Liver (tissue), 9 donors: ENCODE results near the gene SH3RF3. TPM values are rescaled to one million over a fixed set of nuclear protein-coding genes. Genes with fewer than 3 reads are reported as not detected.

Experiments
- DNase-seq: peaks from one replicate; pipeline ENCODE4 v3.0.0-alpha.2; 2017; ENCODE audit warnings: low spot score
- H3K27ac ChIP-seq, 2 donors: one replicate each; pipeline ENCODE4 v1.7.0; 2013; ENCODE audit warnings: inconsistent platforms in 2 of 2, low read length in 2 of 2, control low read depth in 1 of 2, low read depth in 1 of 2, mild to moderate bottlenecking in 1 of 2
- H3K27me3 ChIP-seq, 4 donors: one replicate each; pipeline versions ENCODE4 v1.6.1 to v1.7.0; 2013; ENCODE audit warnings: low read length in 3 of 4, inconsistent platforms in 1 of 4, mild to moderate bottlenecking in 1 of 4, moderate library complexity in 1 of 4; ENCODE audit not compliant: control insufficient read depth in 4 of 4, insufficient read depth in 4 of 4
- H3K36me3 ChIP-seq, 4 donors: one replicate each; pipeline versions ENCODE4 v1.6.1 to v1.7.0; 2013; ENCODE audit warnings: low read length in 3 of 4, mild to moderate bottlenecking in 3 of 4, low read depth in 1 of 4, moderate library complexity in 1 of 4; ENCODE audit not compliant: control insufficient read depth in 4 of 4, insufficient read depth in 3 of 4
- H3K4me1 ChIP-seq, 4 donors: one replicate each; pipeline versions ENCODE4 v1.6.1 to v1.7.0; 2013; ENCODE audit warnings: low read length in 3 of 4, mild to moderate bottlenecking in 3 of 4, moderate library complexity in 1 of 4; ENCODE audit not compliant: control insufficient read depth in 4 of 4, insufficient read depth in 4 of 4
- H3K4me3 ChIP-seq, 3 donors: one replicate each; pipeline versions ENCODE4 v1.6.1 to v1.7.0; 2013; ENCODE audit warnings: low read length in 3 of 3, control low read depth in 1 of 3, low read depth in 1 of 3, mild to moderate bottlenecking in 1 of 3
- H3K9ac ChIP-seq, 2 donors: one replicate each; pipeline ENCODE4 v1.7.0; 2013; ENCODE audit warnings: low read length in 2 of 2, mild to moderate bottlenecking in 2 of 2, moderate library complexity in 2 of 2, control low read depth in 1 of 2, low read depth in 1 of 2
- H3K9me3 ChIP-seq, 4 donors: one replicate each; pipeline versions ENCODE4 v1.6.1 to v1.7.0; 2013; ENCODE audit warnings: low read length in 3 of 4; ENCODE audit not compliant: control insufficient read depth in 4 of 4
- ATF3 ChIP-seq: IDR thresholded peaks from 2 replicates; pipeline ENCODE4 v1.6.1; 2016; ENCODE audit warnings: antibody characterized with exemption
- CTCF ChIP-seq: fragments of 150-350 bp; IDR thresholded peaks from 2 replicates; pipeline ENCODE4 v1.5.1; 2017; ENCODE audit warnings: improper control_type of control experiment, low read depth, low read length; ENCODE audit not compliant: missing input control
- EGR1 ChIP-seq, 2 donors: IDR thresholded peaks; 2 replicates each; pipeline ENCODE4 v1.6.1; 2016 to 2018; ENCODE audit warnings: antibody characterized with exemption in 2 of 2, low read depth in 2 of 2
- FOXA1 ChIP-seq: IDR thresholded peaks from 2 replicates; pipeline ENCODE4 v1.6.1; 2016; ENCODE audit warnings: antibody characterized with exemption
- FOXA2 ChIP-seq: IDR thresholded peaks from 2 replicates; pipeline ENCODE4 v1.6.1; 2016; ENCODE audit warnings: antibody characterized with exemption
- GABPA ChIP-seq, 2 donors: IDR thresholded peaks in 1 of 2; conservative IDR thresholded peaks in 1 of 2; 2 replicates each; pipeline ENCODE4 v1.6.1; 2016; ENCODE audit warnings: antibody characterized with exemption in 2 of 2, mild to moderate bottlenecking in 1 of 2, moderate library complexity in 1 of 2
- HNF4A ChIP-seq, 2 donors: conservative IDR thresholded peaks; 2 replicates each; pipeline ENCODE4 v1.6.1; 2016; ENCODE audit warnings: antibody characterized with exemption in 2 of 2, mild to moderate bottlenecking in 2 of 2
- HNF4G ChIP-seq: IDR thresholded peaks from 2 replicates; pipeline ENCODE4 v1.6.1; 2016; ENCODE audit warnings: antibody characterized with exemption
- JUND ChIP-seq, 2 donors: IDR thresholded peaks; 2 replicates each; pipeline ENCODE4 v1.6.1; 2016; ENCODE audit warnings: antibody characterized with exemption in 2 of 2
- MAX ChIP-seq: IDR thresholded peaks from 2 replicates; pipeline ENCODE4 v1.6.1; 2016; ENCODE audit warnings: antibody characterized with exemption
- NR2F2 ChIP-seq: IDR thresholded peaks from 2 replicates; pipeline ENCODE4 v1.6.1; 2016; ENCODE audit warnings: antibody characterized with exemption
- RAD21 ChIP-seq, 2 donors: IDR thresholded peaks; 2 replicates each; pipeline ENCODE4 v1.6.1; 2016; ENCODE audit warnings: antibody characterized with exemption in 2 of 2, mild to moderate bottlenecking in 2 of 2
- REST ChIP-seq: IDR thresholded peaks from 2 replicates; pipeline ENCODE4 v1.6.1; 2016; ENCODE audit warnings: antibody characterized with exemption, mild to moderate bottlenecking
- RXRA ChIP-seq, 2 donors: IDR thresholded peaks; 2 replicates each; pipeline ENCODE4 v1.6.1; 2017 to 2018; ENCODE audit warnings: antibody characterized with exemption in 2 of 2, mild to moderate bottlenecking in 1 of 2
- SP1 ChIP-seq: IDR thresholded peaks from 2 replicates; pipeline ENCODE4 v1.6.1; 2018; ENCODE audit warnings: antibody characterized with exemption, mild to moderate bottlenecking
- TAF1 ChIP-seq: conservative IDR thresholded peaks from 2 replicates; pipeline ENCODE4 v1.6.1; 2016; ENCODE audit warnings: antibody characterized with exemption, mild to moderate bottlenecking
- YY1 ChIP-seq: IDR thresholded peaks from 2 replicates; pipeline ENCODE4 v1.6.1; 2016; ENCODE audit warnings: antibody characterized with exemption, mild to moderate bottlenecking
- ZBTB33 ChIP-seq: IDR thresholded peaks from 2 replicates; pipeline ENCODE4 v1.6.1; 2016; ENCODE audit warnings: antibody characterized with exemption
- WGBS: extraction: QIAGEN DNeasy Blood & Tissue Kit; methylation state at CpG from one replicate; pipeline ENCODE4 v1.1.7; 2013; 5-methylcytosine and 5-hydroxymethylcytosine counted together
- polyA plus RNA-seq, 2 donors: library from polyadenylated mRNA; stranded (reverse) in 1 of 2; unstranded in 1 of 2; fragments of 200-250 nt in 1 of 2; fragments of >200 nt in 1 of 2; fragmentation: Nextera tagmentation in 1 of 2; extraction: Ambion mirVana in 1 of 2; gene quantifications; one replicate each; pipeline versions ENCODE4 v1.2.1 to v1.2.3, GENCODE V29; 2013 to 2015
- total RNA-seq, 2 donors: library from RNA; depleted of rRNA; stranded (reverse); fragments of >200 nt; gene quantifications; one replicate each; pipeline ENCODE4 v1.2.3, GENCODE V29; 2014
- donor health status: healthy.
- donor health status: healthy.
- donor health status: healthy.
- donor health status: healthy.
- donor health status: healthy.

The SH3RF3 gene
- total and polyA plus RNA-seq, 4 donors = 0.11 to 1.0 (median 0.54) TPM

GRCh38 chr2:109317471-109318095, 188.6 kb downstream of the SH3RF3 start:
- H3K9ac ChIP-seq = no peak overlapping the region
- no peak for TF ChIP-seq RAD21 (IDR thresholded peaks at IDR 0.05)
- no peak for TF ChIP-seq GABPA (IDR thresholded peaks at IDR 0.05 in 1 of 2, conservative IDR thresholded peaks at IDR 0.05 in 1 of 2)
- TF ChIP-seq ATF3 = no peak
- TF ChIP-seq NR2F2 = no peak
- TF ChIP-seq FOXA2 = no peak
- TF ChIP-seq FOXA1 = no peak
- no peak for TF ChIP-seq SP1
- no peak for TF ChIP-seq RXRA (IDR thresholded peaks at IDR 0.05)
- no peak for TF ChIP-seq EGR1 (IDR thresholded peaks at IDR 0.05; ENCODE audit: low read depth in 2 of 2)
- no peak for TF ChIP-seq ZBTB33
- no peak for TF ChIP-seq MAX
- no peak for TF ChIP-seq REST
- no peak for TF ChIP-seq HNF4G
- TF ChIP-seq TAF1 = no peak
- no peak for TF ChIP-seq JUND (IDR thresholded peaks at IDR 0.05)
- TF ChIP-seq CTCF = no peak
- no peak for TF ChIP-seq HNF4A (conservative IDR thresholded peaks at IDR 0.05)
- TF ChIP-seq YY1 = no peak
- no peaks in the 10 kb centered on the region for H3K36me3 ChIP-seq
- peak overlapping the region in 1 of 2 donors; percentile 18 for H3K27ac ChIP-seq
- WGBS = 80% methylated on average over 15 of the region's 15 CpGs
- no peak overlapping the region for H3K4me3 ChIP-seq
- peaks cover 0 to 1% (median 0%) of the 10 kb centered on the region in 4 donors for H3K4me1 ChIP-seq
- H3K9me3 ChIP-seq = no peaks in the 10 kb centered on the region
- no peaks in the 10 kb centered on the region for H3K27me3 ChIP-seq
- DNase-seq = no peak
